Fibroblast of mammary gland (primary cell): Measurements from ENCODE around the gene SNX20.

Experiments used
- DNase-seq: peaks from one replicate; pipeline ENCODE4 v3.0.0-alpha.2; 2010; ENCODE audit warnings: low read depth
- H3K4me3 ChIP-seq: 2 replicates; pipeline ENCODE4 v1.5.1; 2011; ENCODE audit warnings: low read depth, mild to moderate bottlenecking, low read length, moderate library complexity; ENCODE audit not compliant: control insufficient read depth
- CTCF ChIP-seq: conservative IDR thresholded peaks from 2 replicates; pipeline ENCODE4 v1.5.1; 2011; ENCODE audit warnings: low read depth, low read length, inconsistent platforms; ENCODE audit not compliant: control insufficient read depth, insufficient read depth

SNX20 gene

GRCh38 chr16:50712560-50712898 is 31.4 kb upstream of the SNX20 start:
- DNase-seq, result no peak
- TF ChIP-seq CTCF, result no peak
- H3K4me3 ChIP-seq, result no peak overlapping the region

DNA sequence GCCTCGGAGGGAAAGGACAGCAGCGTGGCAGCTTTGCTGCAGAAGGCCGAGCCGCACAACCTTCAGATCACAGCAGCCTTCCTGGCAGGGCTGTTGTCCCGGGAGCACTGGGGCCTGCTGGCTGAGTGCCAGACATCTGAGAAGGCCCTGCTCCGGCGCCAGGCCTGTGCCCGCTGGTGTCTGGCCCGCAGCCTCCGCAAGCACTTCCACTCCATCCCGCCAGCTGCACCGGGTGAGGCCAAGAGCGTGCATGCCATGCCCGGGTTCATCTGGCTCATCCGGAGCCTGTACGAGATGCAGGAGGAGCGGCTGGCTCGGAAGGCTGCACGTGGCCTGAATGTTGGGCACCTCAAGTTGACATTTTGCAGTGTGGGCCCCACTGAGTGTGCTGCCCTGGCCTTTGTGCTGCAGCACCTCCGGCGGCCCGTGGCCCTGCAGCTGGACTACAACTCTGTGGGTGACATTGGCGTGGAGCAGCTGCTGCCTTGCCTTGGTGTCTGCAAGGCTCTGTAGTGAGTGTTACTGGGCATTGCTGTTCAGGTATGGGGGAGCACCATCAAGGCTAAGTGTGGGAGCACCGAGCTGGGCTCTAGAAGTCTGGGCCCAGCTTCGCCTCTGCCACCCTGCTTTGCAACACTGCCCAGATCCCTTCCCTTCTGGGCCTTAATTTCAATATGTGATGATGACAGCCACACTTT is 30.9 kb upstream of the SNX20 start:
- no peak for TF ChIP-seq CTCF
- H3K4me3 ChIP-seq, result no peak overlapping the region
- DNase-seq, result no peak

DNA sequence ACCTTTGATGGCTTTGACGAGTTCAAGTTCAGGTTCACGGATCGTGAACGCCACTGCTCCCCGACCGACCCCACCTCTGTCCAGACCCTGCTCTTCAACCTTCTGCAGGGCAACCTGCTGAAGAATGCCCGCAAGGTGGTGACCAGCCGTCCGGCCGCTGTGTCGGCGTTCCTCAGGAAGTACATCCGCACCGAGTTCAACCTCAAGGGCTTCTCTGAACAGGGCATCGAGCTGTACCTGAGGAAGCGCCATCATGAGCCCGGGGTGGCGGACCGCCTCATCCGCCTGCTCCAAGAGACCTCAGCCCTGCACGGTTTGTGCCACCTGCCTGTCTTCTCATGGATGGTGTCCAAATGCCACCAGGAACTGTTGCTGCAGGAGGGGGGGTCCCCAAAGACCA is 29.9 kb upstream of the SNX20 start:
- H3K4me3 ChIP-seq, result no peak overlapping the region
- no peak for TF ChIP-seq CTCF
- no peak for DNase-seq

GRCh38 chr16:50709980-50710379 is 28.9 kb upstream of the SNX20 start:
- H3K4me3 ChIP-seq, result no peak overlapping the region
- no peak for DNase-seq
- no peak for TF ChIP-seq CTCF

DNA sequence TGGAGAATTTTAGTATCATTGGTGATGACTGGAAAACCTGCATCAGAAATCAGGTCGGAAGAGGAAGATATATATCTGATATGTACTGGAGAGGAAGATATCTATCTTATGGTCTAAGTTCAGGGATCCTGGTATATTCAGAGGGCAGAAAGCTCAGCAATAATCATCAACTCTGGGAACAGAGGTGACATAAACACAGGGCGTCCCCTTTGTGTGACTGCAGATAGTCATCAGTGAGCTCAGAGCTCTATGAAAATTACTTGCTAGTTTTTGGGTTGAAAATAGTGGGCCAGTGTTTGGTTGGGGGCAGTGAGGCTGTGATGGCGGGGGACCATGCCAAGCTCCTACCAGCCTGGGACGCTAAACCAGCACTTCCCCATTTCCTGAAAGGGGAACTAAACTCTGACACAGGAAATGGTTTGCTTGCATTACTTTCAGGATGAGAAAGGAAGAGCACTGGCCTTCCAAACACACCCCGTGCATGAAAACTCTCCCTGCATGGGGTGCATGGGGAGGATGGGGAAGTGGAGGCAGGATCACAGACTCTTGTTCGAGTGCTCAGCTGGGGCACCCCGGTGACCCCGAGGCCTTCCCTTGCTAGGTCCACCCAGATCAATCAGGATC is 28.1 kb upstream of the SNX20 start:
- H3K4me3 ChIP-seq, result no peak overlapping the region
- no peak for TF ChIP-seq CTCF
- DNase-seq, result no peak

DNA sequence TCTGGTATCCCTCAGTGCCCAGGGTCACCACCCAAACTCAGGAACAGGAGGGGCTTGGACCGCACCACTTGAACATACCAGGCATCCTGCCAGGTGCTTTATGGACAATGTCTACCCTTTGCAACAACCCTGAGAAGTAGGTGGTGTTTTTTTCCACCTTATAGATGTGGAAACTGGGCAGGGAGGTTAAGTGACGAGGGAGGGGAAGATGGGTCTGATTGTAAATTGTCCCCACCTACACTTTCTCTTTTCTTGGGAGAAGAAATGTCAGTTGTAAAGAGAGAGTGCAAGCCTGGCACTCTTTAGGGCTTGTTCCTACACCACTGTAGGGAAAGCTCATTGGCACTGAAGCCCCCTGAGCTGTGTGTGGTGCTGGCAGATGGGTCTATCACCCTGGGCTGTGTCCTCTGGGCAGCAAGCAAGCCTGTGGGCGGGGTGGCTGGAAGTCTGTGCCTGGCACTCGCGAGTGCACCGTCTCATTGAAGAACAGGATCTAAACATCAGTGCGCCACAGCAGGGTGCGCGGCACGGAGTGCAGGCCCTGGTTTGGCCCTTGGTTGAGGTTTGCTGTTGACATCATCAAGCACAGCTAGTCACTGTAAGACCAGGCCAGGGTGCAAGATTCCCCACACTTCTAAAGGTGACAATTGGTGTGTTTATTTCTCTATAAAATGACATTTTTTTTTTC is 27.4 kb upstream of the SNX20 start:
- DNase-seq, result no peak
- no peak overlapping the region for H3K4me3 ChIP-seq
- no peak for TF ChIP-seq CTCF
